HEK293 (cell line): Measurements from ENCODE around the gene NFATC1.

Experiments used
- CTCF ChIA-PET: fragments of 350-600 bp; formaldehyde crosslinking; extraction: SDS; loops from one replicate; lab custom pipeline; 2021; ENCODE audit warnings: antibody characterized with exemption; lab: Yijun Ruan, JAX
- POLR2A ChIA-PET: fragments of 300-600 bp; formaldehyde crosslinking; extraction: SDS; loops from one replicate; lab custom pipeline; 2020; ENCODE audit warnings: antibody characterized with exemption, inconsistent platforms; lab: Yijun Ruan, JAX
- H3K27ac ChIP-seq: fragments of 200-500 bp; sonication (Bioruptor generic); 2 replicates; pipeline ENCODE4 v1.5.1; 2014; ENCODE audit warnings: low read depth, low read length, control low read depth, inconsistent platforms; ENCODE audit errors: extremely low read depth
- H3K36me3 ChIP-seq, 2 experiments: fragments of 200-500 bp in 1 of 2; sonication (Bioruptor generic) in 1 of 2; 1 replicate in 1 of 2; 2 replicates in 1 of 2; pipeline ENCODE4 v1.5.1; 2014 to 2017; ENCODE audit warnings: inconsistent platforms in 2 of 2, low read length in 2 of 2; ENCODE audit not compliant: control insufficient read depth in 2 of 2, insufficient read depth in 1 of 2
- H3K4me1 ChIP-seq: fragments of 200-500 bp; sonication (Bioruptor generic); 2 replicates; pipeline ENCODE4 v1.5.1; 2014; ENCODE audit warnings: mild to moderate bottlenecking, low read length, inconsistent platforms; ENCODE audit not compliant: control insufficient read depth, insufficient read depth
- H3K4me3 ChIP-seq: 2 replicates; pipeline ENCODE4 v1.5.1; 2011; ENCODE audit warnings: low read depth, mild to moderate bottlenecking, control low read depth, low read length, moderate library complexity
- H3K9me3 ChIP-seq: fragments of 200-500 bp; sonication (Bioruptor generic); 2 replicates; pipeline ENCODE4 v1.5.1; 2014; ENCODE audit warnings: low read depth, low read length, inconsistent platforms; ENCODE audit not compliant: control insufficient read depth, insufficient read depth
- HIC1 ChIP-seq: fragments of 450-650 bp; formaldehyde crosslinking; IDR thresholded peaks from 2 replicates; pipeline ENCODE4 v1.5.1; 2016; ENCODE audit warnings: missing biosample characterization, missing genetic modification characterization
- KLF1 ChIP-seq: fragments of 450-650 bp; formaldehyde crosslinking; IDR thresholded peaks from 2 replicates; pipeline ENCODE4 v1.5.1; 2016; ENCODE audit warnings: missing biosample characterization, missing genetic modification characterization
- KLF10 ChIP-seq: fragments of 450-650 bp; IDR thresholded peaks from 2 replicates; pipeline ENCODE4 v1.5.1; 2018; ENCODE audit warnings: missing biosample characterization, mild to moderate bottlenecking, missing genetic modification characterization
- PRDM1 ChIP-seq: fragments of 450-650 bp; formaldehyde crosslinking; IDR thresholded peaks from 2 replicates; pipeline ENCODE4; 2016; ENCODE audit warnings: missing biosample characterization, missing genetic modification characterization
- ZBTB20 ChIP-seq: fragments of 450-650 bp; formaldehyde crosslinking; IDR thresholded peaks from 2 replicates; pipeline ENCODE4 v1.5.1; 2016; ENCODE audit warnings: missing biosample characterization, missing genetic modification characterization
- ZNF114 ChIP-seq: fragments of 450-650 bp; formaldehyde crosslinking; IDR thresholded peaks from 2 replicates; pipeline ENCODE4 v1.5.0; 2017; ENCODE audit warnings: missing biosample characterization, missing genetic modification characterization
- ZNF140 ChIP-seq: fragments of 450-650 bp; formaldehyde crosslinking; IDR thresholded peaks from 2 replicates; pipeline ENCODE4 v1.5.1; 2016; ENCODE audit warnings: missing biosample characterization, missing genetic modification characterization
- ZNF23 ChIP-seq: fragments of 450-650 bp; formaldehyde crosslinking; IDR thresholded peaks from 2 replicates; pipeline ENCODE4 v1.5.1; 2016; ENCODE audit warnings: missing biosample characterization, missing genetic modification characterization, borderline replicate concordance
- ZNF623 ChIP-seq: fragments of 450-650 bp; formaldehyde crosslinking; IDR thresholded peaks from 2 replicates; pipeline ENCODE4 v1.5.1; 2016; ENCODE audit warnings: missing biosample characterization, missing genetic modification characterization
- ZNF658 ChIP-seq: fragments of 450-650 bp; formaldehyde crosslinking; IDR thresholded peaks from 2 replicates; pipeline ENCODE4; 2016; ENCODE audit warnings: missing biosample characterization, missing genetic modification characterization
- TF ChIP-seq, protein P1 (sequence below): fragments of 450-650 bp; formaldehyde crosslinking; IDR thresholded peaks from 2 replicates; pipeline ENCODE4 v1.5.1; 2016; ENCODE audit warnings: missing biosample characterization, missing genetic modification characterization
- TF ChIP-seq, protein P2 (sequence below): fragments of 450-650 bp; formaldehyde crosslinking; IDR thresholded peaks from 2 replicates; pipeline ENCODE4 v1.5.1; 2016; ENCODE audit warnings: missing biosample characterization, missing genetic modification characterization
- TF ChIP-seq, protein P3 (sequence below): fragments of 450-650 bp; formaldehyde crosslinking; IDR thresholded peaks from 2 replicates; pipeline ENCODE4 v1.5.1; 2016; ENCODE audit warnings: missing biosample characterization, missing genetic modification characterization
- TF ChIP-seq, protein P4 (sequence below): fragments of 450-650 bp; formaldehyde crosslinking; IDR thresholded peaks from 2 replicates; pipeline ENCODE4 v1.5.1; 2016; ENCODE audit warnings: missing biosample characterization, missing genetic modification characterization, borderline replicate concordance

NFATC1 gene

GRCh38 chr18:79393635-79394533 is 1.8 kb upstream of the NFATC1 start (continued):
- TF ChIP-seq, protein P1, sequence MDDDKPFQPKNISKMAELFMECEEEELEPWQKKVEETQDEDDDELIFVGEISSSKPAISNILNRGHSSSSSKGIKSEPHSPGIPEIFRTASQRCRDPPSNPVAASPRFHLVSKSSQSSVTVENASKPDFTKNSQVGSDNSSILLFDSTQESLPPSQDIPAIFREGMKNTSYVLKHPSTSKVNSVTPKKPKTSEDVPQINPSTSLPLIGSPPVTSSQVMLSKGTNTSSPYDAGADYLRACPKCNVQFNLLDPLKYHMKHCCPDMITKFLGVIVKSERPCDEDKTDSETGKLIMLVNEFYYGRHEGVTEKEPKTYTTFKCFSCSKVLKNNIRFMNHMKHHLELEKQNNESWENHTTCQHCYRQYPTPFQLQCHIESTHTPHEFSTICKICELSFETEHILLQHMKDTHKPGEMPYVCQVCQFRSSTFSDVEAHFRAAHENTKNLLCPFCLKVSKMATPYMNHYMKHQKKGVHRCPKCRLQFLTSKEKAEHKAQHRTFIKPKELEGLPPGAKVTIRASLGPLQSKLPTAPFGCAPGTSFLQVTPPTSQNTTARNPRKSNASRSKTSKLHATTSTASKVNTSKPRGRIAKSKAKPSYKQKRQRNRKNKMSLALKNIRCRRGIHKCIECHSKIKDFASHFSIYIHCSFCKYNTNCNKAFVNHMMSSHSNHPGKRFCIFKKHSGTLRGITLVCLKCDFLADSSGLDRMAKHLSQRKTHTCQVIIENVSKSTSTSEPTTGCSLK: no peak
- no peak for TF ChIP-seq ZNF623 (tag by site-specific recombination)

- Histone ChIP-seq H3K4me3 (peak overlapping the region; percentile 7; the same call in 1 of the 2 replicates), H3K4me1 (peaks cover 6% of the 10 kb centered on the region; the same call in 1 of the 2 replicates), H3K27ac (peak overlapping the region; percentile 81; the same call in 1 of the 2 replicates), H3K9me3 (no peaks in the 10 kb centered on the region), H3K36me3 (no peaks in the 10 kb centered on the region)
- ChIA-PET CTCF (no interaction called here), POLR2A (interaction anchor here (1.6 kb wide), 1 partner anchor 33 kb away, joined by 5 read pairs; no protein-coding TSS in a partner anchor)
- TF ChIP-seq KLF1 (peak; percentile 10; the same call in 1 of the 2 replicates), PRDM1 (tag by site-specific recombination) (0 out of 2 replicates have a peak, but pooled peaks have one; percentile 21), HIC1 (peak; percentile 62), ZNF140 (tag by site-specific recombination) (no peak), ZNF114 (tag by site-specific recombination) (no peak), ZBTB20 (tag by site-specific recombination) (peak; percentile 77; the same call in 1 of the 2 replicates), KLF10 (tag by site-specific recombination) (peak; percentile 78), ZNF23 (tag by site-specific recombination) (no peak), ZNF658 (tag by site-specific recombination) (no peak)
- TF ChIP-seq, protein P2, sequence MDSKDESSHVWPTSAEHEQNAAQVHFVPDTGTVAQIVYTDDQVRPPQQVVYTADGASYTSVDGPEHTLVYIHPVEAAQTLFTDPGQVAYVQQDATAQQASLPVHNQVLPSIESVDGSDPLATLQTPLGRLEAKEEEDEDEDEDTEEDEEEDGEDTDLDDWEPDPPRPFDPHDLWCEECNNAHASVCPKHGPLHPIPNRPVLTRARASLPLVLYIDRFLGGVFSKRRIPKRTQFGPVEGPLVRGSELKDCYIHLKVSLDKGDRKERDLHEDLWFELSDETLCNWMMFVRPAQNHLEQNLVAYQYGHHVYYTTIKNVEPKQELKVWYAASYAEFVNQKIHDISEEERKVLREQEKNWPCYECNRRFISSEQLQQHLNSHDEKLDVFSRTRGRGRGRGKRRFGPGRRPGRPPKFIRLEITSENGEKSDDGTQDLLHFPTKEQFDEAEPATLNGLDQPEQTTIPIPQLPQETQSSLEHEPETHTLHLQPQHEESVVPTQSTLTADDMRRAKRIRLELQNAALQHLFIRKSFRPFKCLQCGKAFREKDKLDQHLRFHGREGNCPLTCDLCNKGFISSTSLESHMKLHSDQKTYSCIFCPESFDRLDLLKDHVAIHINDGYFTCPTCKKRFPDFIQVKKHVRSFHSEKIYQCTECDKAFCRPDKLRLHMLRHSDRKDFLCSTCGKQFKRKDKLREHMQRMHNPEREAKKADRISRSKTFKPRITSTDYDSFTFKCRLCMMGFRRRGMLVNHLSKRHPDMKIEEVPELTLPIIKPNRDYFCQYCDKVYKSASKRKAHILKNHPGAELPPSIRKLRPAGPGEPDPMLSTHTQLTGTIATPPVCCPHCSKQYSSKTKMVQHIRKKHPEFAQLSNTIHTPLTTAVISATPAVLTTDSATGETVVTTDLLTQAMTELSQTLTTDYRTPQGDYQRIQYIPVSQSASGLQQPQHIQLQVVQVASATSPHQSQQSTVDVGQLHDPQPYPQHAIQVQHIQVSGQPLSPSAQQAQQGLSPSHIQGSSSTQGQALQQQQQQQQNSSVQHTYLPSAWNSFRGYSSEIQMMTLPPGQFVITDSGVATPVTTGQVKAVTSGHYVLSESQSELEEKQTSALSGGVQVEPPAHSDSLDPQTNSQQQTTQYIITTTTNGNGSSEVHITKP: peak; percentile 87
- TF ChIP-seq, protein P3, sequence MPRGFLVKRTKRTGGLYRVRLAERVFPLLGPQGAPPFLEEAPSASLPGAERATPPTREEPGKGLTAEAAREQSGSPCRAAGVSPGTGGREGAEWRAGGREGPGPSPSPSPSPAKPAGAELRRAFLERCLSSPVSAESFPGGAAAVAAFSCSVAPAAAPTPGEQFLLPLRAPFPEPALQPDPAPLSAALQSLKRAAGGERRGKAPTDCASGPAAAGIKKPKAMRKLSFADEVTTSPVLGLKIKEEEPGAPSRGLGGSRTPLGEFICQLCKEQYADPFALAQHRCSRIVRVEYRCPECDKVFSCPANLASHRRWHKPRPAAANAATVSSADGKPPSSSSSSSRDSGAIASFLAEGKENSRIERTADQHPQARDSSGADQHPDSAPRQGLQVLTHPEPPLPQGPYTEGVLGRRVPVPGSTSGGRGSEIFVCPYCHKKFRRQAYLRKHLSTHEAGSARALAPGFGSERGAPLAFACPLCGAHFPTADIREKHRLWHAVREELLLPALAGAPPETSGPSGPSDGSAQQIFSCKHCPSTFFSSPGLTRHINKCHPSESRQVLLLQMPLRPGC (tag by site-specific recombination): no peak
- TF ChIP-seq, protein P4, sequence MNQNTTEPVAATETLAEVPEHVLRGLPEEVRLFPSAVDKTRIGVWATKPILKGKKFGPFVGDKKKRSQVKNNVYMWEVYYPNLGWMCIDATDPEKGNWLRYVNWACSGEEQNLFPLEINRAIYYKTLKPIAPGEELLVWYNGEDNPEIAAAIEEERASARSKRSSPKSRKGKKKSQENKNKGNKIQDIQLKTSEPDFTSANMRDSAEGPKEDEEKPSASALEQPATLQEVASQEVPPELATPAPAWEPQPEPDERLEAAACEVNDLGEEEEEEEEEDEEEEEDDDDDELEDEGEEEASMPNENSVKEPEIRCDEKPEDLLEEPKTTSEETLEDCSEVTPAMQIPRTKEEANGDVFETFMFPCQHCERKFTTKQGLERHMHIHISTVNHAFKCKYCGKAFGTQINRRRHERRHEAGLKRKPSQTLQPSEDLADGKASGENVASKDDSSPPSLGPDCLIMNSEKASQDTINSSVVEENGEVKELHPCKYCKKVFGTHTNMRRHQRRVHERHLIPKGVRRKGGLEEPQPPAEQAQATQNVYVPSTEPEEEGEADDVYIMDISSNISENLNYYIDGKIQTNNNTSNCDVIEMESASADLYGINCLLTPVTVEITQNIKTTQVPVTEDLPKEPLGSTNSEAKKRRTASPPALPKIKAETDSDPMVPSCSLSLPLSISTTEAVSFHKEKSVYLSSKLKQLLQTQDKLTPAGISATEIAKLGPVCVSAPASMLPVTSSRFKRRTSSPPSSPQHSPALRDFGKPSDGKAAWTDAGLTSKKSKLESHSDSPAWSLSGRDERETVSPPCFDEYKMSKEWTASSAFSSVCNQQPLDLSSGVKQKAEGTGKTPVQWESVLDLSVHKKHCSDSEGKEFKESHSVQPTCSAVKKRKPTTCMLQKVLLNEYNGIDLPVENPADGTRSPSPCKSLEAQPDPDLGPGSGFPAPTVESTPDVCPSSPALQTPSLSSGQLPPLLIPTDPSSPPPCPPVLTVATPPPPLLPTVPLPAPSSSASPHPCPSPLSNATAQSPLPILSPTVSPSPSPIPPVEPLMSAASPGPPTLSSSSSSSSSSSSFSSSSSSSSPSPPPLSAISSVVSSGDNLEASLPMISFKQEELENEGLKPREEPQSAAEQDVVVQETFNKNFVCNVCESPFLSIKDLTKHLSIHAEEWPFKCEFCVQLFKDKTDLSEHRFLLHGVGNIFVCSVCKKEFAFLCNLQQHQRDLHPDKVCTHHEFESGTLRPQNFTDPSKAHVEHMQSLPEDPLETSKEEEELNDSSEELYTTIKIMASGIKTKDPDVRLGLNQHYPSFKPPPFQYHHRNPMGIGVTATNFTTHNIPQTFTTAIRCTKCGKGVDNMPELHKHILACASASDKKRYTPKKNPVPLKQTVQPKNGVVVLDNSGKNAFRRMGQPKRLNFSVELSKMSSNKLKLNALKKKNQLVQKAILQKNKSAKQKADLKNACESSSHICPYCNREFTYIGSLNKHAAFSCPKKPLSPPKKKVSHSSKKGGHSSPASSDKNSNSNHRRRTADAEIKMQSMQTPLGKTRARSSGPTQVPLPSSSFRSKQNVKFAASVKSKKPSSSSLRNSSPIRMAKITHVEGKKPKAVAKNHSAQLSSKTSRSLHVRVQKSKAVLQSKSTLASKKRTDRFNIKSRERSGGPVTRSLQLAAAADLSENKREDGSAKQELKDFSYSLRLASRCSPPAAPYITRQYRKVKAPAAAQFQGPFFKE: no peak
Measured at GRCh38 chr18:79394534-79395307, 1.0 kb upstream of the NFATC1 start.
